Astrocyte of the spinal cord (primary cell): ENCODE measurements around the gene HTT.

Experiments used
- DNase-seq: peaks from one replicate; pipeline ENCODE4 v3.0.0; 2011; ENCODE audit warnings: low read depth, low spot score
- H3K4me3 ChIP-seq: 2 replicates; pipeline ENCODE4 v1.5.1; 2011; ENCODE audit warnings: low read depth, mild to moderate bottlenecking, low read length, moderate library complexity
- in situ Hi-C: cut with HindIII; loops from 2 replicates; pipeline ENCODE4 v1.10.0; 2017; ENCODE audit warnings: low sequenced_read_pairs
- TF ChIP-seq, protein P1 (sequence below): IDR thresholded peaks from 2 replicates; pipeline ENCODE4 v1.5.1; 2012; ENCODE audit warnings: low read depth, mild to moderate bottlenecking, low read length, inconsistent platforms

The HTT gene

DNA sequence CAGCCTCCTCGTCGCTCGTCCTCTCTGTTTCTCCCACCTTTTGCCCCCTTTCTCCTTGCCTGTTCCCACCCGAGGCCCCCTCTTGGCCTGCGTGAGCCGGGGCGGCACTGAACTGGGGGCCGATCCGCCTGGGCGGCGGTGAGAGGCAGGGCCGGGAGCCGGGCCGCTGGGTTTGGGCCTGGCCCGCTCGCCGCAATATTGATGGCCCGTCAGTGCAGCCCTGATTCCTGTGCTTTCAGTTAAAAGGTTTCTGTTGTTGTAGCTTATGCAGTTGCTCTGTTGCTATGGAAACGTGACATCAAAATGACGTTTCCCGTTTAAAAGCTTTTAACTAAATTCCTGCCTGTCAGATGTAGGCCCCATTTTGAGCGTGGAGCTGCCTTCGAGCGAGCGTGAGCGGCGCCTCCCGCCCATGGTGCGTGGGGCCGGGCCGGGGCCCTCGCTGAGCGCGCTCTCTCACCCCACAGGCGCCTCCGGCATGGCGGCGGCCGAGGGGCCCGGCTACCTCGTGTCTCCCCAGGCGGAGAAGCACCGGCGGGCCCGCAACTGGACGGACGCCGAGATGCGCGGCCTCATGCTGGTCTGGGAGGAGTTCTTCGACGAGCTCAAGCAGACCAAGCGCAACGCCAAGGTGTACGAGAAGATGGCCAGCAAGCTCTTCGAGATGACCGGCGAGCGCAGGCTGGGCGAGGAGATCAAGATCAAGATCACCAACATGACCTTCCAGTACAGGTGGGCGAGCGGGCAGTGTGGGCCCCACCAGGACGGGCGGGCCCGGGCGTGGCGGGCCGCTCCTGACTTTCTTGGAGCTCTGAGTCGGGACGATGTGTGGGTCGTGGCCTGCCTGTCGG lies 174.6 kb downstream of the HTT start, which contains the start of gene MSANTD1:
TSS of gene MSANTD1 (plus strand) at position 349 of the 851 bp plus-strand sequence. CDS start at position 413, 64 bp downstream.
- TF ChIP-seq, protein P1, sequence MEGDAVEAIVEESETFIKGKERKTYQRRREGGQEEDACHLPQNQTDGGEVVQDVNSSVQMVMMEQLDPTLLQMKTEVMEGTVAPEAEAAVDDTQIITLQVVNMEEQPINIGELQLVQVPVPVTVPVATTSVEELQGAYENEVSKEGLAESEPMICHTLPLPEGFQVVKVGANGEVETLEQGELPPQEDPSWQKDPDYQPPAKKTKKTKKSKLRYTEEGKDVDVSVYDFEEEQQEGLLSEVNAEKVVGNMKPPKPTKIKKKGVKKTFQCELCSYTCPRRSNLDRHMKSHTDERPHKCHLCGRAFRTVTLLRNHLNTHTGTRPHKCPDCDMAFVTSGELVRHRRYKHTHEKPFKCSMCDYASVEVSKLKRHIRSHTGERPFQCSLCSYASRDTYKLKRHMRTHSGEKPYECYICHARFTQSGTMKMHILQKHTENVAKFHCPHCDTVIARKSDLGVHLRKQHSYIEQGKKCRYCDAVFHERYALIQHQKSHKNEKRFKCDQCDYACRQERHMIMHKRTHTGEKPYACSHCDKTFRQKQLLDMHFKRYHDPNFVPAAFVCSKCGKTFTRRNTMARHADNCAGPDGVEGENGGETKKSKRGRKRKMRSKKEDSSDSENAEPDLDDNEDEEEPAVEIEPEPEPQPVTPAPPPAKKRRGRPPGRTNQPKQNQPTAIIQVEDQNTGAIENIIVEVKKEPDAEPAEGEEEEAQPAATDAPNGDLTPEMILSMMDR, result no peak
- DNase-seq, result peak; percentile 47

DNA sequence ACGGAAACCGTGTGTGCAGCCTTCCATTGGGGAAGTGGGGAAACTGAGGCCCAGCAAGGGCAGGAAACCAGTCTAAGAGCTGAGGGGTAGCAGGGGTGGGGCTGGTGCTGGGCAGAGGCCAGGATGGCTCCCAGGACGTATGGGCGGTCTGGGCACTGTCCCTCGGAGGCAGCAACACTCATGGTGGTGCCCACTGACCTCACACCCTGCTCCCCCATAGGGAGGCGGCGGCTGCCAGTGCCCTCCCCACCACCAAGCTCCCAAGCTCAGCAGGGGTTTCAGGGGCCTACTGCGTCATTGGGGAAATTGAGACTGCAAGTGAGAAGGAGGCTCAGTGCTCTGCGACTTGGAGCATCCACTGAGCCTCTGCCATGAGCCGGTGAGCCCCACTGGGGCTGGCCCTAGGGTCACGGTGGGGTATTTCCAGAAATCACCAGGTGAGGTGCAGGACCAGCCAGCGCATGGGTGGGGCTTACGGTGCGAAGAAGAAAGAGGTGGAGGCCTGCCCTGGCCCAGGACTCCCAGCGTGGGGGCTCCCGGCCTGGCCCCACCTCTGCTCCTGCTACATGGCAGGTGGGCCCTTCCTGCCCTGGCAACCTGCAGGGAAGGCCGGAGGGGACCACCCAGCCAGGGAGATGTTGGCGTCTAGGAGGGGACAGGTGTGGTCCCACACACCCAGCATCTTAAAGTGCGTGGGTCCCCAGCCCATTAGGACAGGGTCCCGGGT lies 175.4 kb downstream of the HTT start:
- no peak overlapping the region for H3K4me3 ChIP-seq
- in situ Hi-C loops, result no loop called here
- DNase-seq, result no peak
- TF ChIP-seq, protein P1, result no peak

More for the DNA sequence above, 174.6 kb downstream of the HTT start, which contains the start of gene MSANTD1:
- no peak within 1 kb of the TSS for H3K4me3 ChIP-seq
- in situ Hi-C loops, result no loop called here

DNA sequence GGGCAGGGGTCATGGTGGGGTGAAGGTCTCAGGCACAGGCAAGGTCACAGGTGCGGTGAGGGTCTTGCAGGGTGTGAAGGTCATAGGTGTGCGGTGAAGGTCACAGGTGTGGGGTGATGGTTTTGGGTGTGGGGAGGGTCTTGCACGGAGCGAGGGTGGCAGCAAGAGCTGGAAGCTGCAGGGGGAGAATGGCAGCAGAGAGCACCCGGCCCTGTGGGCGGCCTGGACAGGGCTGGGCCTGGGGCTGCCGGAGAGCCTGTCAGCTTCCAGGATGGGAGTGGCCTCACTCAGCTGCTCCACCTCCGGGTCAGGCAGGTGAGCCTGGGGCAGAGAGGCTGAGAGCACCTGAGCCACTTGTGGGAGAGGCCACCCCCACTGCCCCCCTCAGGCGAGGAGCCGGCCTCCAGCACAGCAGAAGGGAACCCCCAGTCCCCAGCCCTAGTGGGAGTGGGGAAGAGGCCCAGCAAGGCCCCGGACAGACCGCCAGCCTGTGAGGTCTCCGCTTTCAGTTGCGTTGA lies 176.0 kb downstream of the HTT start:
- in situ Hi-C loops, result no loop called here
- no peak for DNase-seq
- TF ChIP-seq, protein P1, result no peak
- no peak overlapping the region for H3K4me3 ChIP-seq

DNA sequence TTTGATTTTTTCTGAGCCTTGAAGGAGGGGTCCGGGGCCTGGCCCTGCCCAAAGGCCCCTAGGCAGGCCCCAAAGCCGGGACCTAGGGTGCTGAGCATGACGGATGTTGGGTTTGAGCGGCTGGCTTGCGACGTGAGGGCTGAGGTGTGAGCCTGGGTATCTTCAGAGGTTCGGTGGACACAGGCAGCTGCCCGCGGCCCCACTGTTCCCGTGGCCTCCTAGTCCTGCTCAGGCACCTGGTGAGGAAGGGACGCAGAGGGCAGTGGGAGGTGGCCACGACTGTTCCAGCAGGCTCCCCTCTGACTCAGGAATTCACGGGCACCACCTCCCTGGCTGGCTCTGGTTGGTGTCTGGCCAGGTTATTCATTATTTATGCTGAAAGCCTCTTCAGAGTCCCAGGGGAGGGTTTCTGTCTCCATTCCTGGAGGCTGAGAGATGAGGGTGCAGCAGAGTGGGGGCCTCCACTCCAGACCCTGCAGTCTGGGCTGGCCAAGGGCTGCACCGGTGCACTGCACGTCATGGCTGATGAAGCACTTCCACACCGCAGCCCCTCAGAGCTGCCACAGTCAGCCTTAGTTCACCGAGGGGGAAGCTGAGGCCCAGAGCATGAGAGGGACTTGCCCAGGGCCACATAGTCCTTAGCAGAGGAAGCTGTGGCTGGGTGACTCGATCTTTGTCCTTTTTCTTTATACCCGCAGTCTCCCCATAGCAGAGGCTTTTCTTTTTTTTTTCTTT lies 176.6 kb downstream of the HTT start:
- DNase-seq, result no peak
- TF ChIP-seq, protein P1, result no peak
- no peak overlapping the region for H3K4me3 ChIP-seq
- in situ Hi-C loops, result no loop called here

DNA sequence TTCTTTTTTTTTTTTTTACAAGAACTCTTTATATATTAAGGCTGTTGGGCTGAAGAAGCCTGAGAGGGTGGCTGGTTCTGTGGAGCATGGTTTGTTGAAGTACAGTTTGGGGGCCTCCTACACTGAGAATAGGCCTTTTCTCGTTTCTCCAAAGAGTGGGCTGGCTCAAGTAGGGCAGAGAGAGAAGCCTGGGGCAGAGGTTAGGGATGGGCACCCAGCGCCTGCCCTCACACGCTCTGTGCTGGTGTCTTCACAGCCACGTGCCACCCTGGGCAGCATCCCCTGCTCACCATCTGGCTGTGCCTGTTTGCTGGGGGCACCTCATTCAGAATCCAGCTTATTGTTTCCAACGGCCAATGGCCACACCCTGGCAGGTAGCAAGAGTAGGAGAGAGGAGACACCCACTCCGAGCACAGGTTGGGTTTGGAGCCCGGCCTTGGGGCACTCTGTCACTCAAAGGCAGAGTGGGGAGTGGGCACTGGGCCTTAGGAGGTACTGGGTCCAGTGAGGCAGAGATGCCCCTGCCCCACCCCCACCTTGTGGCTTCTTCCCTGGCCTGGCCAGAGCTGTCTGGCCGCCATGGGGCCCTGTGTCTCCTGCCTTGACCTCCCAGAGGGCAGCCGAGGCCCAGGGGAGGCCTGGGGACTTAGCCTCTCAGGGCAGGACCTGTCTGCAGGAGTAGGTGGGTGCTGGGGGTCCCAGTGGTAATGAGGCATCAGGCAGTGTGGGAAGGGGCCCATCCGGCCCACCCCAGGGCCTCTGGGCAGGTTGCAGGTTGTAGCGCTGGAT lies 177.4 kb downstream of the HTT start:
- TF ChIP-seq, protein P1, result no peak
- in situ Hi-C loops, result no loop called here
- H3K4me3 ChIP-seq, result no peak overlapping the region
- DNase-seq, result no peak
